SH-SY5Y (cell line): ENCODE results near the gene ZNF576.

Experiments used
- GATA2 ChIP-seq: IDR thresholded peaks from 2 replicates; pipeline ENCODE4 v1.6.1; 2011; ENCODE audit warnings: mild to moderate bottlenecking, low read depth, low read length
- GATA3 ChIP-seq: IDR thresholded peaks from 2 replicates; pipeline ENCODE4 v1.6.1; 2011; ENCODE audit warnings: low read depth, mild to moderate bottlenecking, low read length, moderate library complexity

DNA sequence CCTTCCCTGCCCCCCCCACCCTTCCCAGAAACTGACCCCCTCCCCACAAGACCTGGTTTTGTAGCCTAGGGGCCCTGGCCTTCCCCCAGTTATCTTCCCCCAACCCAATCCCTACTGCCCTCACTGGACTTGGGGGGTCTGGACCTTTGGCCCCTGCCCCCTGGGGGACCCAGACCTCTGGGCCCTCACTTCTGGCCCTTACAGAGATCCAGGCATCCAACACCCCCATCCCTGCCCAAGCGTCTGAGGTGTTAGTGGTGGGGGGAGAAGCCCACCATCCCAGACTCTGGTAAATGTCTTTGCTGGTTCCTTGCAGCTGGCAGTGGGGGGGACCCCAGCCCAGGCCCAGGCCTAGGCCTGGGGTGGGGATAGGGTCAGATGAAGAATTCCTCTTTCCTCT is 26.6 kb downstream of the ZNF576 start:
- no peak for TF ChIP-seq GATA2
- no peak for TF ChIP-seq GATA3
